NCI-H1105 (cell line): Measurements from ENCODE around the gene MAPK8.

Experiments used
- DNase-seq: peaks from one replicate; lab custom pipeline; 2025; lab: John Stamatoyannopoulos, UW

Gene MAPK8

GRCh38 chr10:48384699-48384982 lies 78.2 kb downstream of the MAPK8 start:
- DNase-seq, result no peak

- DNase-seq, result no peak
Observed at GRCh38 chr10:48389272-48389671, 82.8 kb downstream of the MAPK8 start.

- DNase-seq, result no peak
Observed at GRCh38 chr10:48389846-48390557, 83.5 kb downstream of the MAPK8 start.

- DNase-seq, result no peak
Observed at GRCh38 chr10:48390558-48390871, 84.0 kb downstream of the MAPK8 start.

- DNase-seq, result no peak
Observed at GRCh38 chr10:48390933-48391845, 84.7 kb downstream of the MAPK8 start.

GRCh38 chr10:48391994-48392393 lies 85.5 kb downstream of the MAPK8 start:
- no peak for DNase-seq

GRCh38 chr10:48398261-48398660 lies 91.8 kb downstream of the MAPK8 start:
- DNase-seq, result no peak

- no peak for DNase-seq
Observed at GRCh38 chr10:48399056-48399541, 92.6 kb downstream of the MAPK8 start.

- DNase-seq, result no peak
Observed at GRCh38 chr10:48399551-48399950, 93.1 kb downstream of the MAPK8 start.

GRCh38 chr10:48400129-48400849 lies 93.8 kb downstream of the MAPK8 start:
- no peak for DNase-seq

- no peak for DNase-seq
Observed at GRCh38 chr10:48400850-48401220, 94.4 kb downstream of the MAPK8 start.

- DNase-seq, result no peak
Observed at GRCh38 chr10:48404646-48405045, 98.2 kb downstream of the MAPK8 start.

GRCh38 chr10:48406204-48406603 lies 99.7 kb downstream of the MAPK8 start:
- DNase-seq, result no peak

- DNase-seq, result no peak
Observed at GRCh38 chr10:48406658-48407057, 100.2 kb downstream of the MAPK8 start.

- DNase-seq, result no peak
Observed at GRCh38 chr10:48410503-48410902, 104.0 kb downstream of the MAPK8 start.

- DNase-seq, result no peak
Observed at GRCh38 chr10:48411510-48411909, 105.0 kb downstream of the MAPK8 start.

- no peak for DNase-seq
Observed at GRCh38 chr10:48412081-48412480, 105.6 kb downstream of the MAPK8 start.

- DNase-seq, result no peak
Observed at GRCh38 chr10:48412933-48413332, 106.5 kb downstream of the MAPK8 start.

- DNase-seq, result no peak
Observed at GRCh38 chr10:48414160-48414559, 107.7 kb downstream of the MAPK8 start.

- no peak for DNase-seq
Observed at GRCh38 chr10:48414778-48415177, 108.3 kb downstream of the MAPK8 start.

- DNase-seq, result no peak
Observed at GRCh38 chr10:48416584-48417232, 110.2 kb downstream of the MAPK8 start.

GRCh38 chr10:48417374-48417773 lies 110.9 kb downstream of the MAPK8 start:
- DNase-seq, result no peak
